Measurements from ENCODE around the gene TBKBP1. TPM values are rescaled to one million over a fixed set of nuclear protein-coding genes. Genes with fewer than 3 reads are reported as not detected.

The TBKBP1 gene
- total RNA-seq, 2 experiments from 2014 or later, result 2.4 to 3.0 TPM

GRCh38 chr17:47711366-47712099 is 17.6 kb downstream of the TBKBP1 start:
- no peak overlapping the region for H3K4me3 ChIP-seq (ENCODE audit: low read length)
- CTCF ChIA-PET, result no interaction called here
- no peak for TF ChIP-seq CTCF (IDR thresholded peaks at IDR 0.05)
- no peak overlapping the region for H3K27ac ChIP-seq (ENCODE audit: low read depth in 1 of 2, low read length in 2 of 2)
- Mint-ChIP-seq H3K36me3 (ENCODE audit: low read depth) (no peaks in the 10 kb centered on the region), H3K27ac (no peak overlapping the region), H3K27me3 (no peaks in the 10 kb centered on the region), H3K4me3 (no peak overlapping the region), H3K9me3 (no peaks in the 10 kb centered on the region), H3K4me1 (ENCODE audit: low read depth) (peaks cover 38% of the 10 kb centered on the region)
- H3K4me1 ChIP-seq (ENCODE audit: insufficient read depth, low read length), result peaks cover 70% of the 10 kb centered on the region
- H3K36me3 ChIP-seq (ENCODE audit: insufficient read depth, low read length), result peaks cover 7% of the 10 kb centered on the region
- ATAC-seq (ENCODE audit: poor library complexity), result no peak
- POLR2A ChIA-PET, result no interaction called here
- no peaks in the 10 kb centered on the region for H3K27me3 ChIP-seq (ENCODE audit: control insufficient read depth in 1 of 2, insufficient read depth in 2 of 2, low read length in 2 of 2)
- DNase-seq, result no peak
- no peaks in the 10 kb centered on the region for H3K9me3 ChIP-seq (ENCODE audit: control insufficient read depth in 1 of 2, insufficient read depth in 1 of 2, low read length in 2 of 2)
- intact Hi-C loops (cut with DNase I, micrococcal nuclease), result no loop called here

DNA sequence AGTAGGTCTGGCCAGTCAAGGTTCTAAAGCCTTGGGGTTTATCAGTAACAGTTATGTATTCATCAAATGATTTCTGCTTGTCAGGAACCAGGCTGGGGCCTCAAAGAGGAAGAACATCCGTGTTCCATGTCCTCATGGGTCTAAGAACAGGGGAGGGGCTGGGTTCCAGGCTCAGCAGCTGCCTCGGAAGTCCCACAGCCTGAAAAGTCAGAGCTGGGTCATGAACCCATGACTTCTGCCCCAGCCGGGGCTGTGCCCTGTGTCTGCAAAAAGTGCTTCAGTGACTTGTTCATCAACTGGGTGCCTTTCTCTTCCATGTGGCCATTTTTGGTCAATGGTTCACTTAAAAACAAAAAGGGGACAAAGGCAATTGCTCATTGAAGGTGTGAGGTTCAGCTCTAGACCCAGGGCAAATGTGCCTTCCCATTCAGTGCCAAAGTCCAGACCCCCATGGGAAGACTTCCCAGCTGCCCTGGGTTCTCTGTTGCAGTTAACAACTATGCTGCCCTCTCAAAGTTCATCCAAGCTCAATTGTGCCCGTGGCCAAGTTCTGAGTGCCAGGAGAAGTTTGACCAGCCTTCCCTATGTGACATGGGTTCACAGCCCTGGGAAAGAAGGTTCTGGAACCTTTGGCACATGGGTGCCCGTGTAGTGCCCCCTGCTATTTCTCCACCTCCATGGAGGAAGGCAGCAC is 18.5 kb downstream of the TBKBP1 start:
- Histone ChIP-seq H3K36me3 (ENCODE audit: insufficient read depth, low read length) (peaks cover 7% of the 10 kb centered on the region), H3K4me3 (ENCODE audit: low read length) (no peak overlapping the region), H3K4me1 (ENCODE audit: insufficient read depth, low read length) (peaks cover 70% of the 10 kb centered on the region), H3K27ac (ENCODE audit: low read depth in 1 of 2, low read length in 2 of 2) (no peak overlapping the region), H3K27me3 (ENCODE audit: control insufficient read depth in 1 of 2, insufficient read depth in 2 of 2, low read length in 2 of 2) (no peaks in the 10 kb centered on the region), H3K9me3 (ENCODE audit: control insufficient read depth in 1 of 2, insufficient read depth in 1 of 2, low read length in 2 of 2) (no peaks in the 10 kb centered on the region)
- CTCF ChIA-PET, result no interaction called here
- no peaks in the 10 kb centered on the region for H3K27me3 Mint-ChIP-seq
- H3K4me1 Mint-ChIP-seq (ENCODE audit: low read depth), result peaks cover 32% of the 10 kb centered on the region
- POLR2A ChIA-PET, result no interaction called here
- H3K36me3 Mint-ChIP-seq (ENCODE audit: low read depth), result no peaks in the 10 kb centered on the region
- no peak for ATAC-seq (ENCODE audit: poor library complexity)
- no peaks in the 10 kb centered on the region for H3K9me3 Mint-ChIP-seq
- no peak for TF ChIP-seq CTCF (IDR thresholded peaks at IDR 0.05)
- no peak for DNase-seq
- H3K4me3 Mint-ChIP-seq, result no peak overlapping the region
- no peak overlapping the region for H3K27ac Mint-ChIP-seq
- intact Hi-C loops (cut with DNase I, micrococcal nuclease), result no loop called here

- Histone ChIP-seq H3K27ac (ENCODE audit: low read depth in 1 of 2, low read length in 2 of 2) (no peak overlapping the region), H3K4me3 (ENCODE audit: low read length) (no peak overlapping the region), H3K27me3 (ENCODE audit: control insufficient read depth in 1 of 2, insufficient read depth in 2 of 2, low read length in 2 of 2) (no peaks in the 10 kb centered on the region), H3K9me3 (ENCODE audit: control insufficient read depth in 1 of 2, insufficient read depth in 1 of 2, low read length in 2 of 2) (no peaks in the 10 kb centered on the region), H3K4me1 (ENCODE audit: insufficient read depth, low read length) (peaks cover 81% of the 10 kb centered on the region), H3K36me3 (ENCODE audit: insufficient read depth, low read length) (peaks cover 7% of the 10 kb centered on the region)
- no peaks in the 10 kb centered on the region for H3K27me3 Mint-ChIP-seq
- no peak overlapping the region for H3K27ac Mint-ChIP-seq
- POLR2A ChIA-PET, result no interaction called here
- CTCF ChIA-PET, result interaction anchor here (1.0 kb wide), 1 partner anchor 21 kb away, joined by 3 read pairs; no protein-coding TSS in a partner anchor
- H3K4me3 Mint-ChIP-seq, result no peak overlapping the region
- TF ChIP-seq CTCF (IDR thresholded peaks at IDR 0.05), result no peak
- no peak for ATAC-seq (ENCODE audit: poor library complexity)
- no peaks in the 10 kb centered on the region for H3K9me3 Mint-ChIP-seq
- no peak for DNase-seq
- H3K36me3 Mint-ChIP-seq (ENCODE audit: low read depth), result no peaks in the 10 kb centered on the region
- intact Hi-C loops (cut with DNase I, micrococcal nuclease), result no loop called here
- H3K4me1 Mint-ChIP-seq (ENCODE audit: low read depth), result peaks cover 46% of the 10 kb centered on the region
Measured at GRCh38 chr17:47713980-47714700, 20.2 kb downstream of the TBKBP1 start.
